NAMALWA (cell line): Measurements from ENCODE around the gene YIPF3.
A peak's percentile ranks its signal among the peaks of the same experiment; 100 is the strongest.
"Not testable (repeated sequence)": the region's sequence is repeated elsewhere in the genome, so short reads cannot be mapped to it uniquely, and the experiment has no call there.

Source experiments
- DNase-seq: peaks from one replicate; pipeline ENCODE4 v3.0.0-alpha.2; 2015; ENCODE audit warnings: low spot score

The YIPF3 gene

GRCh38 chr6:43516697-43517504 lies at the start of gene YIPF3, which contains the start of gene POLR1C:
YIPF3 (minus strand) TSS chr6:43516926; CDS start chr6:43516807, 119 bp downstream.
POLR1C (plus strand) TSS chr6:43517089; CDS start chr6:43517110, 21 bp downstream.
- peak; percentile 98 for DNase-seq

- no peak for DNase-seq
These were observed 42.6 kb upstream of the YIPF3 start for GRCh38 chr6:43559328-43559727.

GRCh38 chr6:43557620-43558019 lies 40.9 kb upstream of the YIPF3 start:
- not testable (repeated sequence) for DNase-seq

GRCh38 chr6:43547222-43547621 lies 30.5 kb upstream of the YIPF3 start:
- no peak for DNase-seq

- no peak for DNase-seq
These were observed 27.7 kb upstream of the YIPF3 start for GRCh38 chr6:43544461-43544860.

GRCh38 chr6:43541774-43542471 lies 25.2 kb upstream of the YIPF3 start:
- DNase-seq, result no peak

- DNase-seq, result no peak
These were observed 23.8 kb upstream of the YIPF3 start for GRCh38 chr6:43540507-43540906.

GRCh38 chr6:43539409-43539808 lies 22.7 kb upstream of the YIPF3 start:
- not testable (repeated sequence) for DNase-seq

- DNase-seq, result not testable (repeated sequence)
These were observed 22.3 kb upstream of the YIPF3 start for GRCh38 chr6:43538986-43539385.

- DNase-seq, result no peak
These were observed 15.5 kb upstream of the YIPF3 start for GRCh38 chr6:43532201-43532600.

GRCh38 chr6:43524483-43524961 lies 7.8 kb upstream of the YIPF3 start:
- no peak for DNase-seq

GRCh38 chr6:43523284-43523683 lies 6.6 kb upstream of the YIPF3 start:
- no peak for DNase-seq

GRCh38 chr6:43522547-43523261 lies 6.0 kb upstream of the YIPF3 start:
- no peak for DNase-seq

GRCh38 chr6:43521836-43522235 lies 5.1 kb upstream of the YIPF3 start:
- DNase-seq, result no peak

GRCh38 chr6:43520097-43520496 lies 3.4 kb upstream of the YIPF3 start:
- DNase-seq, result no peak

- DNase-seq, result peak; percentile 47
These were observed 1.0 kb upstream of the YIPF3 start for GRCh38 chr6:43517505-43518357.

- DNase-seq, result no peak
These were observed 394 bp downstream of the YIPF3 start for GRCh38 chr6:43516367-43516696.

- DNase-seq, result no peak
These were observed 918 bp downstream of the YIPF3 start for GRCh38 chr6:43515808-43516207.

- DNase-seq, result no peak
These were observed 4.8 kb downstream of the YIPF3 start for GRCh38 chr6:43511824-43512415.

GRCh38 chr6:43510827-43511163 lies 5.9 kb downstream of the YIPF3 start:
- DNase-seq, result no peak
